K562 (cell line): ENCODE data around the gene STT3B. TPM values are rescaled to one million over a fixed set of nuclear protein-coding genes. Genes with fewer than 3 reads are reported as not detected.

ENCODE experiments used
- ATAC-seq: fragments of 200-7000 bp; cut with Tn5 transposase; 3 replicates; pipeline ENCODE4 v1.9.1; 2020; ENCODE audit warnings: moderate library complexity
- BruUV-seq: library from RNA; stranded (reverse); fragments of 400-500 nt; replicated peaks from 2 replicates; lab custom pipeline; 2021; lab: Mats Ljungman, UMichigan
- CTCF ChIA-PET: fragments of 300-600 bp; formaldehyde crosslinking; extraction: SDS; loops from one replicate; lab custom pipeline; 2021; ENCODE audit warnings: low intra/inter-chr PET ratio; lab: Yijun Ruan, JAX
- POLR2A ChIA-PET: fragments of 300-600, 350-650 bp; sonication (Branson Sonifier 250); formaldehyde crosslinking; extraction: SDS; loops from one replicate; lab custom pipeline; 2021; ENCODE audit warnings: antibody characterized with exemption, inconsistent platforms; lab: Yijun Ruan, JAX
- DNase-seq, 4 experiments: peaks; one replicate each; pipeline versions ENCODE4 v3.0.0 to v3.0.0-alpha.2; 2011 to 2018; ENCODE audit warnings: low spot score in 3 of 4, mixed read lengths in 3 of 4; ENCODE audit errors: extremely low read depth in 1 of 4
- FAIRE-seq: peaks from 2 replicates; lab custom pipeline; 2011; peaks lifted over from hg19 to GRCh38; lab: Jason Lieb, UNC
- H2AFZ ChIP-seq: 2 replicates; pipeline ENCODE4 v1.6.0; 2011; ENCODE audit warnings: low read depth, low read length, control low read depth, inconsistent platforms
- H3K27ac ChIP-seq: fragments of 200-600 bp; 3 replicates; pipeline ENCODE4 v1.8.0; 2011; ENCODE audit warnings: low read depth, mild to moderate bottlenecking, control low read depth, inconsistent platforms, low read length, moderate library complexity, mixed read lengths; ENCODE audit errors: extremely low read depth
- H3K27me3 ChIP-seq, 2 experiments: fragments of 300-600 bp in 1 of 2; 2 replicates in 1 of 2; 3 replicates in 1 of 2; pipeline versions ENCODE4 v1.6.0 to v1.8.0; 2011; ENCODE audit warnings: inconsistent platforms in 2 of 2, low read length in 2 of 2, mild to moderate bottlenecking in 1 of 2, mixed read lengths in 1 of 2, moderate library complexity in 1 of 2; ENCODE audit not compliant: control insufficient read depth in 2 of 2, insufficient read depth in 2 of 2
- H3K36me3 ChIP-seq: fragments of 300-600 bp; 3 replicates; pipeline ENCODE4 v1.8.0; 2011; ENCODE audit warnings: mild to moderate bottlenecking, low read length, inconsistent platforms; ENCODE audit not compliant: control insufficient read depth, insufficient read depth
- H3K4me1 ChIP-seq, 2 experiments: fragments of 200-600 bp in 1 of 2; replicated peaks in 1 of 2; 2 replicates in 1 of 2; 3 replicates in 1 of 2; pipeline versions ENCODE4 v1.5.1 to v1.8.0; 2011; ENCODE audit warnings: inconsistent platforms in 2 of 2, low read length in 2 of 2, mild to moderate bottlenecking in 1 of 2, mixed read lengths in 1 of 2, moderate library complexity in 1 of 2; ENCODE audit not compliant: control insufficient read depth in 2 of 2, insufficient read depth in 2 of 2
- H3K4me2 ChIP-seq: 2 replicates; pipeline ENCODE4 v1.6.1; 2011; ENCODE audit warnings: low read length, control low read depth, inconsistent platforms, mixed read lengths; ENCODE audit not compliant: insufficient read depth
- H3K4me3 ChIP-seq: fragments of 200-600 bp; sonication (generic), shearing (Covaris generic); 2 replicates; pipeline ENCODE4 v1.5.1; 2016; ENCODE audit warnings: control low read depth, inconsistent platforms
- H3K79me2 ChIP-seq: fragments of 200-600 bp; 3 replicates; pipeline ENCODE4 v1.8.0; 2011; ENCODE audit warnings: low read length, inconsistent platforms; ENCODE audit not compliant: control insufficient read depth, insufficient read depth
- H3K9ac ChIP-seq, 2 experiments: 2 replicates each; pipeline versions ENCODE4 v1.6.0 to v1.6.1; 2011; ENCODE audit warnings: low read depth in 2 of 2, low read length in 2 of 2, control low read depth in 1 of 2, inconsistent platforms in 1 of 2, mild to moderate bottlenecking in 1 of 2, mixed read lengths in 1 of 2; ENCODE audit not compliant: insufficient read depth in 1 of 2
- H3K9me1 ChIP-seq: one replicate; pipeline ENCODE4 v1.6.0; 2011; ENCODE audit warnings: inconsistent platforms, mild to moderate bottlenecking, low read length, moderate library complexity; ENCODE audit not compliant: control insufficient read depth, insufficient read depth
- H3K9me3 ChIP-seq: replicated peaks from 2 replicates; pipeline ENCODE4 v1.5.1; 2011; ENCODE audit warnings: low read depth, low read length, inconsistent platforms; ENCODE audit not compliant: control insufficient read depth, insufficient read depth
- H4K20me1 ChIP-seq: replicated peaks from 2 replicates; pipeline ENCODE4 v1.6.1; 2011; ENCODE audit warnings: low read length, inconsistent platforms, mixed read lengths; ENCODE audit not compliant: control insufficient read depth, insufficient read depth
- EHMT2 ChIP-seq: fragments of 450-650 bp; IDR thresholded peaks from 2 replicates; pipeline ENCODE4 v1.6.1; 2018; ENCODE audit warnings: antibody characterized with exemption
- ETS2 ChIP-seq: IDR thresholded peaks from 2 replicates; pipeline ENCODE4 v1.6.1; 2016; ENCODE audit warnings: borderline replicate concordance, missing genetic modification characterization, mild to moderate bottlenecking, moderate library complexity, missing compliant biosample characterization; ENCODE audit not compliant: poor library complexity, severe bottlenecking
- GTF2E2 ChIP-seq: fragments of 200-800 bp; sonication (Bioruptor generic); IDR thresholded peaks from 2 replicates; pipeline ENCODE4 v1.6.1; 2016; ENCODE audit warnings: missing genetic modification characterization, missing compliant biosample characterization
- WGBS: fragments of 100-300 bp; shearing (Covaris generic); methylation state at CpG from one replicate; pipeline ENCODE4 v1.1.6; 2016; ENCODE audit warnings: low coverage, mixed read lengths; ENCODE audit not compliant: insufficient coverage; ENCODE audit errors: missing lambda C conversion rate; 5-methylcytosine and 5-hydroxymethylcytosine counted together
- in situ Hi-C: fragments of 300-500 bp; cut with MboI; formaldehyde crosslinking; loops from 4 replicates; pipeline ENCODE4 v1.15.0; 2018; ENCODE audit warnings: inconsistent platforms, mixed read lengths
- intact Hi-C: fragments of 100-400 bp; cut with micrococcal nuclease; formaldehyde crosslinking; loops from 2 replicates; pipeline ENCODE4 v1.14.2; 2022
- polyA plus RNA-seq, 8 experiments: library from polyadenylated mRNA; depleted of rRNA in 4 of 8; stranded (reverse) in 5 of 8; unstranded in 3 of 8; fragments of >200 nt; fragmentation: Nextera tagmentation in 2 of 8; fragmentation: Illumina TruSeq in 1 of 8; extraction: Ambion mirVana in 2 of 8; extraction: Trizol in 1 of 8; gene quantifications; 2 replicates each; pipeline versions ENCODE4 v1.2.1 to v1.2.3, GENCODE V29; 2011 to 2014; ENCODE audit warnings: inconsistent platforms in 1 of 8, missing spikeins in 1 of 8
- total RNA-seq, 7 experiments: library from RNA; depleted of rRNA in 6 of 7; stranded (reverse); fragments of >200 nt in 6 of 7; fragmentation: Illumina TruSeq in 2 of 7; extraction: Trizol in 2 of 7; gene quantifications; 2 replicates each; pipeline versions ENCODE4 v1.2.1 to v1.2.3, GENCODE V29; 2011 to 2021; ENCODE audit warnings: low replicate concordance in 1 of 7

Gene STT3B
- total and polyA plus RNA-seq, 9 of the 15 experiments (the other 6 are each of a cell fraction or from before 2014, with no cell fraction given): 22.4 to 147 (median 100) TPM

DNA sequence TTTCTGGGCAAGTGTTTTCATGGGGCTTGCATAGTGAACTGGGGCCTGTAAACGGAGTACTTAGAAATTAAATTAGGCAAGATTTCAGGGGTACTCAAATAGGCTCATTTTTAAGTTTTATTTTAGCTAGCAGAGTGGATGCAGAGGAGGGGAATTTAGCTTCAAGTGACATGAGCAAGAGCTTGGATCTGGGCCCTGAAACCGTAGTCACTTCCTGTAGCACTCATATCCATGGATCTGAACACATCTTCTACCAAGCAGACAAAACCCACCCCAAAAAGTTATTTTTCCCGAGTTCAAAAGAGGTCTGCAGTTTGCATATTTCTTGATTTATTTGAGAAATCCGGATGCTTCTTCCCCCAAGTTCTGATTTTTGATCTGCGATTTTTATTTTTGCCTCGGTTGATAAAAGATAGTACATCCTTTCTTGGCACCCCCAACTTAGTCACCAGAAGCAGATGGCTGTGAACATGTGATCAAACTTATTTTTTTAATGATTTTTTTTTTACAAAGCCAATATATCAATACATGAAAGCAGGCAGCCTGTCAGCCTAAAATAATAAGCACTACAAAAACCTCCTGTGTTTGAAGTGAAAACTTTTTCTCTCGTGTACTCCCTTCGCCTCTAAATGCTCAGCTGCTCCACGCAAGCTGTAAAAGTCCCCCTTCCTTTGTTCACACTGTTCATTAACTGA, 36.6 kb upstream of the STT3B start:
- peaks cover 4 to 5% of the 10 kb centered on the region in 2 experiments; a peak in 2 of 5 replicates for H3K27me3 ChIP-seq
- 0 out of 2 replicates have a peak overlapping the region, but pooled peaks have one; percentile 44 for H2AFZ ChIP-seq
- ATAC-seq: no peak
- no peak overlapping the region for H3K27ac ChIP-seq
- ChIA-PET CTCF (no interaction called here), POLR2A (interaction anchor here (0.8 to 1.9 kb wide), 5 partner anchors 11 to 36 kb away, joined by 3 to 10 read pairs (median 5); partner anchors contain the start of gene STT3B)
- H3K79me2 ChIP-seq: no peaks in the 10 kb centered on the region
- H3K4me3 ChIP-seq: no peak overlapping the region
- in situ Hi-C loops: no loop called here
- no peak for FAIRE-seq
- no peaks in the 10 kb centered on the region for H4K20me1 ChIP-seq
- DNase-seq: no peak
- no peaks in the 10 kb centered on the region for H3K36me3 ChIP-seq
- no peaks in the 10 kb centered on the region for H3K9me1 ChIP-seq
- H3K4me2 ChIP-seq: no peak overlapping the region
- no peak overlapping the region for H3K9ac ChIP-seq
- 37% methylated on average over 9 of the region's 9 CpGs for WGBS
- BruUV-seq: no TSS peak
- peaks cover under 1% of the 10 kb centered on the region; the same call in 1 of the 2 replicates for H3K9me3 ChIP-seq
- peaks cover 4 to 11% of the 10 kb centered on the region in 2 experiments; a peak in 3 of 5 replicates for H3K4me1 ChIP-seq
- intact Hi-C loops: no loop called here
- no peak for TF ChIP-seq EHMT2

- H2AFZ ChIP-seq: no peak overlapping the region
- no peaks in the 10 kb centered on the region for H3K36me3 ChIP-seq
- TF ChIP-seq ETS2 (tag) (no peak), GTF2E2 (tag) (no peak)
- BruUV-seq: no TSS peak
- H3K4me2 ChIP-seq: no peak overlapping the region
- H4K20me1 ChIP-seq: no peaks in the 10 kb centered on the region
- H3K9ac ChIP-seq: no peak overlapping the region
- H3K4me3 ChIP-seq: no peak overlapping the region
- no peaks in the 10 kb centered on the region for H3K9me3 ChIP-seq
- H3K27me3 ChIP-seq: peaks cover 4 to 5% of the 10 kb centered on the region in 2 experiments; a peak in 2 of 5 replicates
- FAIRE-seq (no peak), DNase-seq (no peak), ATAC-seq (no peak; the same call in 2 of the 3 replicates)
- WGBS: 6% methylated on average over 5 of the region's 5 CpGs
- in situ Hi-C loops: no loop called here
- H3K9me1 ChIP-seq: no peaks in the 10 kb centered on the region
- no peaks in the 10 kb centered on the region for H3K79me2 ChIP-seq
- CTCF ChIA-PET: no interaction called here
- no peaks in the 10 kb centered on the region for H3K4me1 ChIP-seq
- POLR2A ChIA-PET: interaction anchor here (0.8 to 2.2 kb wide), 2 partner anchors 34 to 71 kb away, joined by 3 to 7 read pairs; partner anchors contain the start of gene STT3B
- intact Hi-C loops: no loop called here
- no peak overlapping the region for H3K27ac ChIP-seq
These were observed 33.9 kb upstream of the STT3B start for GRCh38 chr3:31498791-31499190.
